Activated CD4-positive, alpha-beta T cell treated with anti-CD3 and anti-CD28 coated beads for 36 hours (primary cell): ENCODE results near the gene CCDC97. TPM values are rescaled to one million over a fixed set of nuclear protein-coding genes. Genes with fewer than 3 reads are reported as not detected.
A peak's percentile ranks its signal among the peaks of the same experiment; 100 is the strongest.
"Not testable (repeated sequence)": the region's sequence is repeated elsewhere in the genome, so short reads cannot be mapped to it uniquely, and the experiment has no call there.

Experiments
- ATAC-seq: fragments of 200-7000 bp; cut with Tn5 transposase; one replicate; pipeline ENCODE4 v1.10.0; 2021; ENCODE audit warnings: mild to moderate bottlenecking, moderate library complexity
- CTCF ChIA-PET: fragments of 350-600 bp; sonication (Branson Sonifier 250); formaldehyde crosslinking; loops from one replicate; lab custom pipeline; 2021; ENCODE audit warnings: antibody characterized with exemption; lab: Charles Lee
- POLR2A ChIA-PET: fragments of 350-600 bp; sonication (Branson Sonifier 250); formaldehyde crosslinking; loops from one replicate; lab custom pipeline; 2021; ENCODE audit warnings: antibody characterized with exemption, inconsistent platforms; lab: Charles Lee
- DNase-seq: peaks from one replicate; pipeline ENCODE4 v3.0.0-alpha.2; 2020
- H3K27ac Mint-ChIP-seq: one replicate; pipeline ENCODE4 v1.8.0; 2021; ENCODE audit warnings: mixed read lengths
- H3K27me3 Mint-ChIP-seq: one replicate; pipeline ENCODE4 v1.8.0; 2021; ENCODE audit warnings: mixed read lengths
- H3K36me3 Mint-ChIP-seq: one replicate; pipeline ENCODE4 v1.8.0; 2021; ENCODE audit warnings: low read depth, mixed read lengths
- H3K4me1 Mint-ChIP-seq: one replicate; pipeline ENCODE4 v1.8.0; 2021; ENCODE audit warnings: mixed read lengths
- H3K4me3 Mint-ChIP-seq: one replicate; pipeline ENCODE4 v1.8.0; 2021; ENCODE audit warnings: mild to moderate bottlenecking, moderate library complexity, mixed read lengths
- H3K9me3 Mint-ChIP-seq: one replicate; pipeline ENCODE4 v1.8.0; 2021; ENCODE audit warnings: low read depth, mixed read lengths
- intact Hi-C, 2 experiments: fragments of 100-400 bp; cut with DNase I in 1 of 2; cut with micrococcal nuclease in 1 of 2; formaldehyde crosslinking; loops; one replicate each; pipeline versions ENCODE4 v1.14.2 to v1.15.1; 2022 to 2024; cut with DNase I, micrococcal nuclease
- total RNA-seq, 2 experiments: library from RNA; stranded (reverse); gene quantifications; one replicate each; pipeline ENCODE4 v1.2.3, GENCODE V29; 2021

Gene CCDC97
- total RNA-seq, 2 experiments from 2014 or later = 21.2 to 21.4 TPM

DNA sequence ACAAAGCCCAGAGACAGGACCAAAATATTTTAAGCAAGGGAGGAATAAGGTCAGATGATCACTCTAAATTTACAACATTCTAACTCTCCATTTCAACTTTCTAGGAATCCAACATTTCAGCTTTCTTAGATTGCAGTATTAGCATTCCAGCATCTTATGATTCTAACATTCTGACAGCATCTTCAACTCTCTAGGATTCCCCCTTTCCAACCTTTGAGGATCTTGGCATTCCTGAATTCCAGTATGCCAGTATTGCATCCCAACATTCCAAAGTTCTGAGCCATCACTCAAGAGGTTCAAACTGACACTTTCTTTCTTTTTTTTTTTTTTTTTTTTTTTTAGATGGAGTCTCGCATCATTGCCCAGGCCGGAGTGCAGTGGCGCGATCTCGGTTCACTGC is 30.0 kb downstream of the CCDC97 start:
- Mint-ChIP-seq H3K9me3 (no peaks in the 10 kb centered on the region), H3K4me3 (no peak overlapping the region), H3K27me3 (no peaks in the 10 kb centered on the region), H3K36me3 (peaks cover 61% of the 10 kb centered on the region), H3K4me1 (peaks cover 30% of the 10 kb centered on the region), H3K27ac (no peak overlapping the region)
- DNase-seq (no peak), ATAC-seq (no peak)
- CTCF ChIA-PET = no interaction called here
- POLR2A ChIA-PET = no interaction called here
- intact Hi-C loops = no loop called here

GRCh38 chr19:41341669-41342490 is 31.9 kb downstream of the CCDC97 start:
- Mint-ChIP-seq H3K27me3 (no peaks in the 10 kb centered on the region), H3K4me1 (peaks cover 30% of the 10 kb centered on the region), H3K36me3 (peaks cover 56% of the 10 kb centered on the region), H3K27ac (no peak overlapping the region), H3K4me3 (no peak overlapping the region), H3K9me3 (no peaks in the 10 kb centered on the region)
- DNase-seq = no peak
- ATAC-seq = no peak
- intact Hi-C loops = no loop called here
- ChIA-PET POLR2A (interaction anchor here (0.6 to 0.7 kb wide), 3 partner anchors 9 to 60 kb away, joined by 3 to 6 read pairs (median 3); no protein-coding TSS in a partner anchor), CTCF (no interaction called here)

- Mint-ChIP-seq H3K4me1 (peaks cover 34% of the 10 kb centered on the region), H3K36me3 (peaks cover 58% of the 10 kb centered on the region), H3K4me3 (no peak overlapping the region), H3K9me3 (no peaks in the 10 kb centered on the region), H3K27ac (peak overlapping the region; percentile 65), H3K27me3 (no peaks in the 10 kb centered on the region)
- intact Hi-C loops = no loop called here
- ChIA-PET POLR2A (no interaction called here), CTCF (no interaction called here)
- ATAC-seq (no peak), DNase-seq (no peak)
These were observed 34.2 kb downstream of the CCDC97 start for GRCh38 chr19:41344162-41344561.

GRCh38 chr19:41346916-41347315 is 36.9 kb downstream of the CCDC97 start:
- POLR2A ChIA-PET, H3K27me3 Mint-ChIP-seq, DNase-seq, ATAC-seq, CTCF ChIA-PET, intact Hi-C loops, H3K4me3 Mint-ChIP-seq, H3K9me3 Mint-ChIP-seq, H3K27ac Mint-ChIP-seq: not testable (repeated sequence)
- H3K36me3 Mint-ChIP-seq = peaks cover 59% of the 10 kb centered on the region
- H3K4me1 Mint-ChIP-seq = peaks cover 43% of the 10 kb centered on the region

GRCh38 chr19:41350735-41351338 is 40.9 kb downstream of the CCDC97 start:
- H3K36me3 Mint-ChIP-seq = peaks cover 38% of the 10 kb centered on the region
- H3K4me3 Mint-ChIP-seq = peak overlapping the region; percentile 96
- DNase-seq (no peak), ATAC-seq (peak; percentile 5)
- intact Hi-C loops = loop anchor here (1.0 to 5.0 kb wide), 13 partner anchors 13 to 734 kb away; partner anchors contain the start of genes B9D2 (in 2 of the 2), CCDC97 (in 2 of the 2), ARHGEF1 (in 1 of the 2) and BCKDHA (in 1 of the 2)
- peaks cover 37% of the 10 kb centered on the region for H3K4me1 Mint-ChIP-seq
- no peaks in the 10 kb centered on the region for H3K27me3 Mint-ChIP-seq
- ChIA-PET POLR2A (interaction anchor here (0.6 to 3.0 kb wide), 4 partner anchors 13 to 201 kb away, joined by 3 to 20 read pairs (median 12); partner anchors contain the start of genes B9D2 and HNRNPUL1), CTCF (interaction anchor here (0.5 to 3.3 kb wide), 8 partner anchors 9 to 223 kb away, joined by 3 to 19 read pairs (median 5); partner anchors contain the start of genes B9D2, CCDC97, DMAC2 and HNRNPUL1)
- H3K9me3 Mint-ChIP-seq = no peaks in the 10 kb centered on the region
- peak overlapping the region; percentile 85 for H3K27ac Mint-ChIP-seq

- Mint-ChIP-seq H3K9me3 (no peaks in the 10 kb centered on the region), H3K4me3 (peak overlapping the region; percentile 96), H3K36me3 (peaks cover 35% of the 10 kb centered on the region), H3K4me1 (peaks cover 42% of the 10 kb centered on the region), H3K27ac (peak overlapping the region; percentile 94), H3K27me3 (no peaks in the 10 kb centered on the region)
- ChIA-PET CTCF (interaction anchor here (0.5 to 3.3 kb wide), 13 partner anchors 8 to 250 kb away, joined by 3 to 19 read pairs (median 4); partner anchors contain the start of genes B9D2, CCDC97, DMAC2 and HNRNPUL1), POLR2A (interaction anchor here (0.6 to 3.0 kb wide), 8 partner anchors 12 to 599 kb away, joined by 3 to 20 read pairs (median 6); partner anchors contain the start of genes B9D2, DMAC2 and HNRNPUL1)
- ATAC-seq (peak; percentile 55), DNase-seq (peak; percentile 87)
- intact Hi-C loops = loop anchor here (1.0 to 5.0 kb wide), 15 partner anchors 13 to 734 kb away; partner anchors contain the start of genes B9D2 (in 2 of the 2), CCDC97 (in 2 of the 2), ARHGEF1 (in 1 of the 2) and BCKDHA (in 1 of the 2)
These were observed 41.6 kb downstream of the CCDC97 start for GRCh38 chr19:41351339-41352245.

- no peak for DNase-seq
- Mint-ChIP-seq H3K4me3 (peak overlapping the region; percentile 96), H3K36me3 (peaks cover 35% of the 10 kb centered on the region), H3K4me1 (peaks cover 48% of the 10 kb centered on the region), H3K9me3 (no peaks in the 10 kb centered on the region), H3K27ac (peak overlapping the region; percentile 94), H3K27me3 (no peaks in the 10 kb centered on the region)
- intact Hi-C loops = loop anchor here (2.0 to 5.0 kb wide), 6 partner anchors 147 to 735 kb away; partner anchors contain the start of genes ARHGEF1 (in 1 of the 2) and RPS19 (in 1 of the 2)
- POLR2A ChIA-PET = interaction anchor here (0.6 to 3.0 kb wide), 6 partner anchors 12 to 599 kb away, joined by 3 to 20 read pairs (median 10); partner anchors contain the start of genes B9D2, DMAC2 and HNRNPUL1
- CTCF ChIA-PET = interaction anchor here (0.6 to 3.3 kb wide), 9 partner anchors 11 to 249 kb away, joined by 3 to 19 read pairs (median 5); partner anchors contain the start of genes B9D2, CCDC97, DMAC2 and HNRNPUL1
- ATAC-seq = no peak
These were observed 42.3 kb downstream of the CCDC97 start for GRCh38 chr19:41352279-41352608.

- peaks cover 54% of the 10 kb centered on the region for H3K4me1 Mint-ChIP-seq
- CTCF ChIA-PET = interaction anchor here (0.6 to 3.3 kb wide), 8 partner anchors 11 to 206 kb away, joined by 3 to 19 read pairs (median 4); partner anchors contain the start of genes B9D2, CCDC97 and DMAC2
These were observed 42.9 kb downstream of the CCDC97 start for GRCh38 chr19:41352609-41353465.

More at GRCh38 chr19:41352609-41353465, 42.9 kb downstream of the CCDC97 start:
- POLR2A ChIA-PET = interaction anchor here (0.6 to 3.0 kb wide), 6 partner anchors 11 to 600 kb away, joined by 3 to 20 read pairs (median 10); partner anchors contain the start of genes B9D2, DMAC2 and HNRNPUL1
- intact Hi-C loops = loop anchor here (1.0 to 5.0 kb wide), 7 partner anchors 89 to 736 kb away; partner anchors contain the start of genes ARHGEF1 (in 1 of the 2), HNRNPUL1 (in 1 of the 2) and RPS19 (in 1 of the 2)
- H3K27ac Mint-ChIP-seq = peak overlapping the region; percentile 97
- no peaks in the 10 kb centered on the region for H3K27me3 Mint-ChIP-seq
- H3K36me3 Mint-ChIP-seq = peaks cover 32% of the 10 kb centered on the region
- H3K4me3 Mint-ChIP-seq = peak overlapping the region; percentile 96
- ATAC-seq = peak; percentile 17
- DNase-seq = peak; percentile 86
- H3K9me3 Mint-ChIP-seq = no peaks in the 10 kb centered on the region
